HepG2 (cell line): ENCODE measurements around the gene ZPLD1. TPM values are rescaled to one million over a fixed set of nuclear protein-coding genes. Genes with fewer than 3 reads are reported as not detected.
A peak's percentile ranks its signal among the peaks of the same experiment; 100 is the strongest.

Source experiments
- ATAC-seq: fragments of 200-7000 bp; cut with Tn5 transposase; 3 replicates; pipeline ENCODE4 v1.9.1; 2020; ENCODE audit warnings: mild to moderate bottlenecking, moderate library complexity
- BruUV-seq: library from RNA; stranded (reverse); fragments of 400-500 nt; replicated peaks from 2 replicates; lab custom pipeline; 2021; lab: Mats Ljungman, UMichigan
- CTCF ChIA-PET: fragments of 300-600 bp; formaldehyde crosslinking; extraction: SDS; loops from one replicate; lab custom pipeline; 2021; ENCODE audit warnings: low total read pairs, inconsistent platforms, low intra/inter-chr PET ratio; lab: Yijun Ruan, JAX
- POLR2A ChIA-PET: fragments of 350-600 bp; sonication (Branson Sonifier 250); formaldehyde crosslinking; loops from one replicate; lab custom pipeline; 2020; ENCODE audit warnings: antibody characterized with exemption, inconsistent platforms; lab: Yijun Ruan, JAX
- DNase-seq: peaks from one replicate; pipeline ENCODE4 v3.0.0-alpha.2; 2015; ENCODE audit warnings: low spot score
- FAIRE-seq: peaks from 3 replicates; lab custom pipeline; 2011; peaks lifted over from hg19 to GRCh38; lab: Jason Lieb, UNC
- H2AFZ ChIP-seq: one replicate; pipeline ENCODE4 v1.6.1; 2011; ENCODE audit warnings: low read length, inconsistent platforms
- H3K27ac ChIP-seq: fragments of 300-600 bp; 3 replicates; pipeline ENCODE4 v1.8.0; 2011; ENCODE audit warnings: mixed run types, mild to moderate bottlenecking, mixed read lengths, low read length, inconsistent platforms; ENCODE audit not compliant: insufficient read depth; ENCODE audit errors: extremely low read length
- H3K27me3 ChIP-seq, 2 experiments: fragments of 200-600 bp in 1 of 2; 2 replicates in 1 of 2; 3 replicates in 1 of 2; pipeline versions ENCODE4 v1.6.0 to v1.8.0; 2011; ENCODE audit warnings: low read length in 2 of 2, mild to moderate bottlenecking in 2 of 2, moderate library complexity in 2 of 2, inconsistent platforms in 1 of 2; ENCODE audit not compliant: insufficient read depth in 2 of 2, control insufficient read depth in 1 of 2
- H3K36me3 ChIP-seq, 2 experiments: fragments of 200-600 bp in 1 of 2; replicated peaks in 1 of 2; 2 replicates in 1 of 2; 3 replicates in 1 of 2; pipeline versions ENCODE4 v1.5.1 to v1.8.0; 2011; ENCODE audit warnings: low read length in 2 of 2, inconsistent platforms in 1 of 2; ENCODE audit not compliant: insufficient read depth in 2 of 2, control insufficient read depth in 1 of 2
- H3K4me1 ChIP-seq: 2 replicates; pipeline ENCODE4 v1.5.1; 2012; ENCODE audit warnings: low read length, inconsistent platforms; ENCODE audit not compliant: insufficient read depth
- H3K4me2 ChIP-seq: 2 replicates; pipeline ENCODE4 v1.6.0; 2011; ENCODE audit warnings: low read depth, low read length, inconsistent platforms
- H3K4me3 ChIP-seq, 3 experiments: fragments of 200-600 bp in 1 of 3; sonication (generic), shearing (Covaris generic) in 1 of 3; replicated peaks in 1 of 3; 2 replicates each; pipeline ENCODE4 v1.5.1; 2011 to 2016; ENCODE audit warnings: low read length in 3 of 3, inconsistent platforms in 2 of 3, low read depth in 2 of 3, mild to moderate bottlenecking in 2 of 3, control low read depth in 1 of 3, mixed read lengths in 1 of 3; ENCODE audit not compliant: insufficient read depth in 1 of 3
- H3K79me2 ChIP-seq: one replicate; pipeline ENCODE4 v1.6.1; 2011; ENCODE audit warnings: low read length, inconsistent platforms; ENCODE audit not compliant: insufficient read depth
- H3K9ac ChIP-seq: 2 replicates; pipeline ENCODE4 v1.6.0; 2011; ENCODE audit warnings: mild to moderate bottlenecking, low read depth, low read length, inconsistent platforms; ENCODE audit not compliant: insufficient read depth
- H3K9me3 ChIP-seq: 2 replicates; pipeline ENCODE4 v1.5.1; 2012; ENCODE audit warnings: mild to moderate bottlenecking, low read length
- H4K20me1 ChIP-seq: 2 replicates; pipeline ENCODE4 v1.6.0; 2011; ENCODE audit warnings: inconsistent platforms, mild to moderate bottlenecking, low read length, moderate library complexity; ENCODE audit not compliant: insufficient read depth
- MAFF ChIP-seq: IDR thresholded peaks from 2 replicates; pipeline ENCODE4 v1.6.1; 2011; ENCODE audit warnings: low read depth, low read length, improper control_type of control experiment
- NKX3-1 ChIP-seq: sonication (generic); formaldehyde crosslinking; IDR thresholded peaks from 2 replicates; pipeline ENCODE4 v1.5.0; 2020; ENCODE audit warnings: missing genetic modification reagents
- TCF12 ChIP-seq, 2 experiments: fragments of 450-650 bp in 1 of 2; sonication (generic) in 1 of 2; formaldehyde crosslinking in 1 of 2; IDR thresholded peaks; 2 replicates each; pipeline versions ENCODE4 v1.6.1 to v1.8.0; 2017 to 2022; ENCODE audit warnings: antibody characterized with exemption in 1 of 2, mild to moderate bottlenecking in 1 of 2, missing genetic modification reagents in 1 of 2, moderate library complexity in 1 of 2
- TCF7L2 ChIP-seq: IDR thresholded peaks from 2 replicates; pipeline ENCODE4 v1.6.1; 2011; ENCODE audit warnings: mild to moderate bottlenecking, low read depth, low read length, moderate library complexity
- ZNF382 ChIP-seq: sonication (generic); formaldehyde crosslinking; IDR thresholded peaks from 2 replicates; pipeline ENCODE4 v1.5.0; 2020; ENCODE audit warnings: missing genetic modification reagents, mild to moderate bottlenecking, borderline replicate concordance
- WGBS: methylation state at CpG from one replicate; pipeline ENCODE4 v1.1.6; 2017; ENCODE audit warnings: low lambda C conversion rate; 5-methylcytosine and 5-hydroxymethylcytosine counted together
- in situ Hi-C: cut with HindIII; loops from 2 replicates; pipeline ENCODE4 v1.10.0; 2017; ENCODE audit warnings: low pct_unique_long_range_greater_than_20kb; ENCODE audit not compliant: extremely low pct_ligation_motif_present
- intact Hi-C: fragments of 100-400 bp; cut with micrococcal nuclease; formaldehyde crosslinking; loops from one replicate; pipeline ENCODE4 v1.10.0; 2022; ENCODE audit not compliant: unreplicated experiment
- polyA plus RNA-seq, 8 experiments: library from polyadenylated mRNA; depleted of rRNA in 3 of 8; stranded (reverse) in 7 of 8; unstranded in 1 of 8; fragments of >200 nt; fragmentation: Illumina TruSeq in 4 of 8; extraction: Trizol in 4 of 8; gene quantifications; 2 replicates each; pipeline versions ENCODE4 v1.2.1 to v1.2.3, GENCODE V29; 2011 to 2016; ENCODE audit warnings: low read depth in 4 of 8, missing spikeins in 1 of 8, mixed read lengths in 1 of 8; ENCODE audit not compliant: insufficient read depth in 1 of 8
- total RNA-seq, 5 experiments: library from RNA; depleted of rRNA; stranded (reverse); fragments of >200 nt; fragmentation: Illumina TruSeq; extraction: Trizol; gene quantifications; 2 replicates each; pipeline ENCODE4 v1.2.3, GENCODE V29; 2016; ENCODE audit warnings: low read depth in 1 of 5
- TF ChIP-seq, protein P1 (sequence below): sonication (generic); formaldehyde crosslinking; IDR thresholded peaks from one replicate; pipeline ENCODE4 v1.5.1; 2020; ENCODE audit warnings: mild to moderate bottlenecking, missing genetic modification reagents; ENCODE audit errors: not compliant biosample characterization

Gene ZPLD1
- total and polyA plus RNA-seq, 2 of the 13 experiments (the other 11 are each of a cell fraction or from before 2014, with no cell fraction given) = not detected

DNA sequence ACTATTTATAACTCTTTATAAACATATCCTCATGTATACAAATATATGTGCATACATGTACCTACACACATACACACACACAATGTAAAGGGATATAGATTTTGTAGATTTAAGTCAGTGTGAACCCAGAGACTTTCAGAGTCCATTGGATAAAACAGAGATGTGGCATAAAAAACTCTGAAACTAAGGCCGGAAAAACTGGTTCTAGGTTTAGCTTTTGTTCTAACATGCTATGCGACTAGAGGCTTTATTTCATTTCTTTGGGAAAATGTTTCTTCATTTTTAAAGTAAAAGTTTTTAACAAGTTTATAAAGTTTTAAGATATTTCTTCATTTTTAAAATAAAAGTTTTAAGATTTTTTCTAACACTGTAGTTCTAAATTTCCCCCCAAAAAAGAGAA, 36.7 kb downstream of the ZPLD1 start:
- intact Hi-C loops (no loop called here), in situ Hi-C loops (no loop called here)
- Histone ChIP-seq H3K9me3 (no peaks in the 10 kb centered on the region), H3K27ac (no peak overlapping the region), H3K79me2 (no peaks in the 10 kb centered on the region), H3K9ac (no peak overlapping the region), H3K4me1 (no peaks in the 10 kb centered on the region), H3K4me2 (no peak overlapping the region), H3K36me3 (no peaks in the 10 kb centered on the region), H2AFZ (no peak overlapping the region), H3K27me3 (no peaks in the 10 kb centered on the region), H3K4me3 (no peak overlapping the region), H4K20me1 (no peaks in the 10 kb centered on the region)
- 49% methylated on average over 2 of the region's 2 CpGs for WGBS
- no peak for ATAC-seq
- no peak for DNase-seq
- CTCF ChIA-PET = no interaction called here
- BruUV-seq = no TSS peak
- FAIRE-seq = no peak
- TF ChIP-seq NKX3-1 (no peak), TCF7L2 (no peak), ZNF382 (CRISPR knock-in tag) (no peak)
- POLR2A ChIA-PET = no interaction called here

DNA sequence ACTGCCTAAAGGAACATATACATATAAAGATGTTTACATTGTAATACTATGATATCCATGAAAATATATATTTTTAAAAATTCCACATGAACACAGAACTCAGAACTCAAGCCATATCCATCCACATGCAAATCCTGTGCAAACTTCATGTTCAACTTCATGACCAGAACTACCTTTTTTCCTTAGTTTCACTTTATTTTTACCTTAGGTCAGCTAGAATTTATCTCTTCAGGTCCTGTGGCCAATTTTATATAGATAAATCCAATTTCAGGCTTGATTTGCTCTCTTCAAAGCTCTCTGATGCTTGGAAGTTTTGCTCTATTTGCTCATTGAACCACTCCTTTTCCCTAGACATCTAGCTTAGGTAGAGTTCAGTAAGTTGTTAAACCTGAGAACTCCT, 38.8 kb downstream of the ZPLD1 start:
- DNase-seq (no peak), FAIRE-seq (no peak), ATAC-seq (no peak)
- no peak overlapping the region for H2AFZ ChIP-seq
- in situ Hi-C loops = no loop called here
- no peaks in the 10 kb centered on the region for H3K4me1 ChIP-seq
- H3K27ac ChIP-seq = no peak overlapping the region
- no peak overlapping the region for H3K4me3 ChIP-seq
- no peaks in the 10 kb centered on the region for H3K79me2 ChIP-seq
- H3K27me3 ChIP-seq = no peaks in the 10 kb centered on the region
- POLR2A ChIA-PET = no interaction called here
- no peak overlapping the region for H3K4me2 ChIP-seq
- CTCF ChIA-PET = no interaction called here
- intact Hi-C loops = no loop called here
- no peaks in the 10 kb centered on the region for H3K9me3 ChIP-seq
- H4K20me1 ChIP-seq = no peaks in the 10 kb centered on the region
- BruUV-seq = no TSS peak
- H3K36me3 ChIP-seq = no peaks in the 10 kb centered on the region
- H3K9ac ChIP-seq = no peak overlapping the region
- TF ChIP-seq, protein P1, sequence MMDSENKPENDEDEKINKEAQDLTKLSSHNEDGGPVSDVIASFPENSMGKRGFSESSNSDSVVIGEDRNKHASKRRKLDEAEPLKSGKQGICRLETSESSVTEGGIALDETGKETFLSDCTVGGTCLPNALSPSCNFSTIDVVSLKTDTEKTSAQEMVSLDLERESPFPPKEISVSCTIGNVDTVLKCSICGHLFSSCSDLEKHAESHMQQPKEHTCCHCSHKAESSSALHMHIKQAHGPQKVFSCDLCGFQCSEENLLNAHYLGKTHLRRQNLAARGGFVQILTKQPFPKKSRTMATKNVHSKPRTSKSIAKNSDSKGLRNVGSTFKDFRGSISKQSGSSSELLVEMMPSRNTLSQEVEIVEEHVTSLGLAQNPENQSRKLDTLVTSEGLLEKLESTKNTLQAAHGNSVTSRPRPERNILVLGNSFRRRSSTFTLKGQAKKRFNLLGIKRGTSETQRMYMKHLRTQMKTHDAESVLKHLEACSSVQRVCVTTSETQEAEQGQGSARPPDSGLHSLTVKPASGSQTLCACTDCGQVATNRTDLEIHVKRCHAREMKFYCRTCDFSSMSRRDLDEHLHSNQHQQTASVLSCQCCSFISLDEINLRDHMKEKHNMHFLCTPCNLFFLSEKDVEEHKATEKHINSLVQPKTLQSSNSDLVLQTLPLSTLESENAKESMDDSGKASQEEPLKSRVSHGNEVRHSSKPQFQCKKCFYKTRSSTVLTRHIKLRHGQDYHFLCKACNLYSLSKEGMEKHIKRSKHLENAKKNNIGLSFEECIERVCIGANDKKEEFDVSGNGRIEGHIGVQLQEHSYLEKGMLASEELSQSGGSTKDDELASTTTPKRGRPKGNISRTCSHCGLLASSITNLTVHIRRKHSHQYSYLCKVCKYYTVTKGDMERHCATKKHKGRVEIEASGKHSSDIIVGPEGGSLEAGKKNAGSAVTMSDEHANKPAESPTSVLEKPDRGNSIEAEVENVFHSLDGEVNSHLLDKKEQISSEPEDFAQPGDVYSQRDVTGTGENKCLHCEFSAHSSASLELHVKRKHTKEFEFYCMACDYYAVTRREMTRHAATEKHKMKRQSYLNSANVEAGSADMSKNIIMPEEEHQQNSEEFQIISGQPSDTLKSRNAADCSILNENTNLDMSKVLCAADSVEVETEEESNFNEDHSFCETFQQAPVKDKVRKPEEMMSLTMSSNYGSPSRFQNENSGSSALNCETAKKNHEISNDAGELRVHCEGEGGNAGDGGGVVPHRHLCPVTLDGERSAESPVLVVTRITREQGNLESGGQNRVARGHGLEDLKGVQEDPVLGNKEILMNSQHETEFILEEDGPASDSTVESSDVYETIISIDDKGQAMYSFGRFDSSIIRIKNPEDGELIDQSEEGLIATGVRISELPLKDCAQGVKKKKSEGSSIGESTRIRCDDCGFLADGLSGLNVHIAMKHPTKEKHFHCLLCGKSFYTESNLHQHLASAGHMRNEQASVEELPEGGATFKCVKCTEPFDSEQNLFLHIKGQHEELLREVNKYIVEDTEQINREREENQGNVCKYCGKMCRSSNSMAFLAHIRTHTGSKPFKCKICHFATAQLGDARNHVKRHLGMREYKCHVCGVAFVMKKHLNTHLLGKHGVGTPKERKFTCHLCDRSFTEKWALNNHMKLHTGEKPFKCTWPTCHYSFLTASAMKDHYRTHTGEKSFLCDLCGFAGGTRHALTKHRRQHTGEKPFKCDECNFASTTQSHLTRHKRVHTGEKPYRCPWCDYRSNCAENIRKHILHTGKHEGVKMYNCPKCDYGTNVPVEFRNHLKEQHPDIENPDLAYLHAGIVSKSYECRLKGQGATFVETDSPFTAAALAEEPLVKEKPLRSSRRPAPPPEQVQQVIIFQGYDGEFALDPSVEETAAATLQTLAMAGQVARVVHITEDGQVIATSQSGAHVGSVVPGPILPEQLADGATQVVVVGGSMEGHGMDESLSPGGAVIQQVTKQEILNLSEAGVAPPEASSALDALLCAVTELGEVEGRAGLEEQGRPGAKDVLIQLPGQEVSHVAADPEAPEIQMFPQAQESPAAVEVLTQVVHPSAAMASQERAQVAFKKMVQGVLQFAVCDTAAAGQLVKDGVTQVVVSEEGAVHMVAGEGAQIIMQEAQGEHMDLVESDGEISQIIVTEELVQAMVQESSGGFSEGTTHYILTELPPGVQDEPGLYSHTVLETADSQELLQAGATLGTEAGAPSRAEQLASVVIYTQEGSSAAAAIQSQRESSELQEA (CRISPR knock-in tag) = no peak
- TF ChIP-seq MAFF (peak; percentile 69; the same call in 1 of the 2 replicates), TCF12 (IDR thresholded peaks at IDR 0.05) (no peak), TCF12 (CRISPR knock-in tag; IDR thresholded peaks at IDR 0.05) (no peak)
